H1 (cell line): Measurements from ENCODE around the gene HSPA6. TPM values are rescaled to one million over a fixed set of nuclear protein-coding genes. Genes with fewer than 3 reads are reported as not detected.

ENCODE experiments used
- CTCF ChIA-PET: fragments of 300-600 bp; sonication (Branson Sonifier 250); formaldehyde crosslinking; loops from one replicate; lab custom pipeline; 2021; ENCODE audit not compliant: partially characterized antibody; lab: Charles Lee
- POLR2A ChIA-PET: fragments of 300-600 bp; sonication (Branson Sonifier 250); formaldehyde crosslinking; loops from one replicate; lab custom pipeline; 2021; ENCODE audit warnings: inconsistent platforms; ENCODE audit not compliant: partially characterized antibody; lab: Charles Lee
- DNase-seq, 2 experiments: peaks; one replicate each; pipeline versions ENCODE4 v3.0.0 to v3.0.0-alpha.2; 2010 to 2022; ENCODE audit warnings: low spot score in 2 of 2, low read depth in 1 of 2, mixed read lengths in 1 of 2
- FAIRE-seq: peaks from 2 replicates; lab custom pipeline; 2011; peaks lifted over from hg19 to GRCh38; lab: Jason Lieb, UNC
- H2AFZ ChIP-seq: 2 replicates; pipeline ENCODE4 v1.8.1; 2012; ENCODE audit warnings: low read length, inconsistent platforms
- H2AK5ac ChIP-seq: 2 replicates; pipeline ENCODE4 v1.6.1; 2013; ENCODE audit warnings: low read depth, low read length
- H2BK120ac ChIP-seq: replicated peaks from 2 replicates; pipeline ENCODE3; 2013; ENCODE audit warnings: low read depth, low read length, inconsistent platforms
- H2BK12ac ChIP-seq: 2 replicates; pipeline ENCODE4 v1.6.1; 2013; ENCODE audit warnings: low read depth, low read length
- H2BK15ac ChIP-seq: 2 replicates; pipeline ENCODE4 v1.6.1; 2013; ENCODE audit warnings: low read length
- H2BK20ac ChIP-seq: 2 replicates; pipeline ENCODE4 v1.6.1; 2013; ENCODE audit warnings: low read length
- H2BK5ac ChIP-seq: 2 replicates; pipeline ENCODE4 v1.6.1; 2013; ENCODE audit warnings: low read depth, low read length
- H3K14ac ChIP-seq: 2 replicates; pipeline ENCODE4 v1.6.1; 2013; ENCODE audit warnings: inconsistent platforms; ENCODE audit not compliant: insufficient read length
- H3K18ac ChIP-seq: 2 replicates; pipeline ENCODE4 v1.6.1; 2013; ENCODE audit warnings: low read length; ENCODE audit errors: extremely low read depth
- H3K23ac ChIP-seq: 2 replicates; pipeline ENCODE4 v1.6.1; 2013; ENCODE audit warnings: inconsistent platforms; ENCODE audit not compliant: insufficient read length
- H3K23me2 ChIP-seq: 2 replicates; pipeline ENCODE4 v1.6.1; 2013; ENCODE audit warnings: low read depth, low read length
- H3K27ac ChIP-seq: 2 replicates; pipeline ENCODE4 v1.6.1; 2011; ENCODE audit warnings: low read depth, low read length, inconsistent platforms
- H3K27me3 ChIP-seq, 4 experiments: replicated peaks in 1 of 4; 1 replicate in 1 of 4; 2 replicates in 3 of 4; pipeline versions ENCODE4 v1.6.1 to v1.8.1; 2011 to 2013; ENCODE audit warnings: low read length in 3 of 4, mild to moderate bottlenecking in 3 of 4, inconsistent platforms in 2 of 4, mixed read lengths in 2 of 4, moderate library complexity in 1 of 4; ENCODE audit not compliant: control insufficient read depth in 3 of 4, insufficient read depth in 3 of 4; ENCODE audit errors: extremely low read depth in 1 of 4
- H3K36me3 ChIP-seq, 4 experiments: 2 replicates each; pipeline versions ENCODE4 v1.6.1 to v1.8.1; 2011 to 2013; ENCODE audit warnings: mild to moderate bottlenecking in 4 of 4, low read length in 3 of 4, moderate library complexity in 2 of 4, control low read depth in 1 of 4, inconsistent platforms in 1 of 4; ENCODE audit not compliant: insufficient read depth in 4 of 4, control insufficient read depth in 2 of 4
- H3K4ac ChIP-seq: replicated peaks from 2 replicates; pipeline ENCODE3; 2013; ENCODE audit warnings: low read length, low read depth, mixed read lengths, inconsistent platforms; ENCODE audit not compliant: insufficient read length
- H3K4me1 ChIP-seq, 4 experiments: replicated peaks in 1 of 4; 1 replicate in 1 of 4; 2 replicates in 3 of 4; pipeline versions ENCODE4 v1.6.1 to v1.8.1; 2011 to 2013; ENCODE audit warnings: low read length in 3 of 4, inconsistent platforms in 2 of 4, mixed read lengths in 1 of 4; ENCODE audit not compliant: insufficient read depth in 4 of 4, control insufficient read depth in 3 of 4
- H3K4me2 ChIP-seq, 2 experiments: 2 replicates each; pipeline versions ENCODE4 v1.6.1 to v1.8.1; 2011 to 2013; ENCODE audit warnings: low read depth in 2 of 2, low read length in 2 of 2, control low read depth in 1 of 2, inconsistent platforms in 1 of 2, mild to moderate bottlenecking in 1 of 2; ENCODE audit not compliant: insufficient read depth in 1 of 2
- H3K4me3 ChIP-seq, 4 experiments: fragments of 200-600, 300-600 bp in 1 of 4; sonication (generic), shearing (Covaris generic), sonication (Bioruptor Twin) in 1 of 4; 2 replicates each; pipeline versions ENCODE4 v1.5.1 to v1.8.1; 2011 to 2016; ENCODE audit warnings: low read length in 4 of 4, low read depth in 3 of 4, control low read depth in 2 of 4, inconsistent platforms in 2 of 4, mild to moderate bottlenecking in 2 of 4, mixed read lengths in 1 of 4, moderate library complexity in 1 of 4; ENCODE audit not compliant: insufficient read depth in 2 of 4; ENCODE audit errors: extremely low read depth in 1 of 4
- H3K56ac ChIP-seq: replicated peaks from 2 replicates; pipeline ENCODE3; 2013; ENCODE audit warnings: low read depth, mild to moderate bottlenecking, mixed read lengths, low read length, inconsistent platforms; ENCODE audit not compliant: insufficient read length
- H3K79me1 ChIP-seq: 2 replicates; pipeline ENCODE4 v1.6.1; 2013; ENCODE audit warnings: low read depth, low read length, control low read depth
- H3K79me2 ChIP-seq, 2 experiments: 2 replicates each; pipeline versions ENCODE4 v1.6.1 to v1.8.1; 2012 to 2013; ENCODE audit warnings: low read length in 2 of 2, mild to moderate bottlenecking in 2 of 2, inconsistent platforms in 1 of 2; ENCODE audit not compliant: insufficient read depth in 2 of 2, control insufficient read depth in 1 of 2
- H3K9ac ChIP-seq, 4 experiments: replicated peaks in 1 of 4; 1 replicate in 1 of 4; 2 replicates in 3 of 4; pipeline versions ENCODE4 v1.6.1 to v1.8.1; 2011 to 2013; ENCODE audit warnings: low read depth in 3 of 4, low read length in 3 of 4, control low read depth in 2 of 4, mild to moderate bottlenecking in 2 of 4, moderate library complexity in 2 of 4, inconsistent platforms in 1 of 4; ENCODE audit errors: extremely low read depth in 1 of 4
- H3K9me3 ChIP-seq, 2 experiments: 2 replicates each; pipeline versions ENCODE4 v1.6.1 to v1.8.1; 2012 to 2013; ENCODE audit warnings: mild to moderate bottlenecking in 2 of 2, moderate library complexity in 2 of 2, control low read depth in 1 of 2, inconsistent platforms in 1 of 2, low read depth in 1 of 2, low read length in 1 of 2, mixed read lengths in 1 of 2; ENCODE audit not compliant: insufficient read depth in 2 of 2
- H4K20me1 ChIP-seq, 2 experiments: replicated peaks in 1 of 2; 2 replicates each; pipeline versions ENCODE3 to v1.8.1; 2011 to 2013; ENCODE audit warnings: inconsistent platforms in 2 of 2, low read length in 2 of 2, mild to moderate bottlenecking in 1 of 2; ENCODE audit not compliant: insufficient read depth in 2 of 2, control insufficient read depth in 1 of 2
- H4K5ac ChIP-seq: 2 replicates; pipeline ENCODE4 v1.6.1; 2013; ENCODE audit warnings: low read length, low read depth, mixed read lengths, inconsistent platforms; ENCODE audit not compliant: insufficient read length
- H4K8ac ChIP-seq: 2 replicates; pipeline ENCODE4 v1.8.0; 2013; ENCODE audit warnings: mild to moderate bottlenecking, moderate library complexity, low read length, inconsistent platforms; ENCODE audit not compliant: insufficient read depth; ENCODE audit errors: extremely low read depth
- H4K91ac ChIP-seq: replicated peaks from 2 replicates; pipeline ENCODE3; 2013; ENCODE audit warnings: low read length, mixed read lengths, inconsistent platforms; ENCODE audit not compliant: insufficient read length
- BCL11A ChIP-seq, 2 experiments: IDR thresholded peaks; one replicate each; pipeline ENCODE4 v1.6.1; 2011; ENCODE audit warnings: low read depth in 2 of 2, low read length in 2 of 2, mild to moderate bottlenecking in 2 of 2
- CEBPB ChIP-seq: IDR thresholded peaks from 2 replicates; pipeline ENCODE4 v1.6.1; 2012; ENCODE audit warnings: low read depth, low read length
- CTCF ChIP-seq, 3 experiments: IDR thresholded peaks; 1 replicate in 2 of 3; 2 replicates in 1 of 3; pipeline versions ENCODE4 v1.5.1 to v1.6.1; 2011; ENCODE audit warnings: low read length in 3 of 3, mild to moderate bottlenecking in 3 of 3, inconsistent platforms in 2 of 3, low read depth in 1 of 3, moderate library complexity in 1 of 3; ENCODE audit not compliant: insufficient read depth in 1 of 3; ENCODE audit errors: control extremely low read depth in 1 of 3
- EGR1 ChIP-seq: IDR thresholded peaks from 2 replicates; pipeline ENCODE4 v1.6.1; 2011; ENCODE audit warnings: low read depth, low read length, borderline replicate concordance
- GTF2F1 ChIP-seq: IDR thresholded peaks from 2 replicates; pipeline ENCODE4 v1.6.1; 2012; ENCODE audit warnings: low read depth, low read length, improper control_type of control experiment, borderline replicate concordance
- JUND ChIP-seq: IDR thresholded peaks from 2 replicates; pipeline ENCODE4 v1.6.1; 2011; ENCODE audit warnings: mild to moderate bottlenecking, improper control_type of control experiment, low read length
- POU5F1 ChIP-seq: IDR thresholded peaks from 2 replicates; pipeline ENCODE4 v1.6.1; 2011; ENCODE audit warnings: low read depth, mild to moderate bottlenecking, low read length, moderate library complexity
- SAP30 ChIP-seq: fragments of 300-600 bp; sonication (generic); IDR thresholded peaks from 2 replicates; pipeline ENCODE4 v1.7.1; 2012; ENCODE audit warnings: low read length, moderate library complexity, mild to moderate bottlenecking, inconsistent platforms; ENCODE audit not compliant: insufficient read depth, insufficient replicate concordance
- TAF1 ChIP-seq: IDR thresholded peaks from 2 replicates; pipeline ENCODE4 v1.6.1; 2011; ENCODE audit warnings: mild to moderate bottlenecking, low read depth, low read length
- TBP ChIP-seq: IDR thresholded peaks from 2 replicates; pipeline ENCODE4 v1.6.1; 2011; ENCODE audit warnings: low read depth, low read length, improper control_type of control experiment
- ZNF274 ChIP-seq: IDR thresholded peaks from 2 replicates; pipeline ENCODE4 v1.7.0; 2012; ENCODE audit warnings: low read length, borderline replicate concordance; ENCODE audit errors: extremely low read depth
- WGBS, 2 experiments: shearing (Covaris generic) in 1 of 2; methylation state at CpG; one replicate each; pipeline versions ENCODE4 v1.1.6 to v1.1.7; 2013 to 2015; ENCODE audit warnings: low lambda C conversion rate in 2 of 2, mixed read lengths in 2 of 2, inconsistent platforms in 1 of 2, low coverage in 1 of 2, missing lambda C conversion rate in 1 of 2; ENCODE audit not compliant: insufficient replicate concordance in 2 of 2, insufficient coverage in 1 of 2, insufficient read length in 1 of 2; ENCODE audit errors: extremely low coverage in 1 of 2, missing lambda C conversion rate in 1 of 2; 5-methylcytosine and 5-hydroxymethylcytosine counted together
- polyA plus RNA-seq, 7 experiments: library from polyadenylated mRNA; depleted of rRNA in 3 of 7; stranded (reverse) in 5 of 7; unstranded in 2 of 7; fragments of >200 nt in 5 of 7; fragments of 200-250 nt in 2 of 7; gene quantifications; 1 replicate in 5 of 7; 2 replicates in 1 of 7; 4 replicates in 1 of 7; pipeline versions ENCODE4 v1.2.1 to v1.2.3, GENCODE V29; 2011 to 2013; ENCODE audit warnings: missing spikeins in 2 of 7, mixed read lengths in 2 of 7
- total RNA-seq: library from RNA; stranded (reverse); fragmentation: NEBNext Ultra II Directional; extraction: Animal tissue kit (Norgen Biotek cat#: 25700); gene quantifications from 2 replicates; pipeline ENCODE4 v1.2.1, GENCODE V29; 2021

Gene HSPA6
- total and polyA plus RNA-seq, 2 of the 8 experiments (the other 6 are each of a cell fraction or from before 2014, with no cell fraction given): 0.06 to 0.15 TPM

GRCh38 chr1:161494091-161494735 lies 30.1 kb upstream of the HSPA6 start:
- H3K56ac ChIP-seq: no peak overlapping the region
- no peak overlapping the region for H2AK5ac ChIP-seq
- H2BK120ac ChIP-seq: no peak overlapping the region
- no peak overlapping the region for H3K27ac ChIP-seq
- H3K4me2 ChIP-seq: no peak overlapping the region
- H2BK15ac ChIP-seq: no peak overlapping the region
- TF ChIP-seq EGR1 (no peak), TBP (no peak), BCL11A (IDR thresholded peaks at IDR 0.05; ENCODE audit: low read depth in 2 of 2, low read length in 2 of 2) (no peak), JUND (no peak), GTF2F1 (no peak), CEBPB (no peak), POU5F1 (no peak), ZNF274 (no peak), TAF1 (no peak), SAP30 (no peak), CTCF (IDR thresholded peaks at IDR 0.05; ENCODE audit: control extremely low read depth in 1 of 3, insufficient read depth in 1 of 3, low read depth in 1 of 3, low read length in 3 of 3) (no peak)
- no peak overlapping the region for H3K14ac ChIP-seq
- H3K4me3 ChIP-seq: no peak overlapping the region
- POLR2A ChIA-PET: interaction anchor here (1.5 kb wide), 1 partner anchor 256 kb away, joined by 5 read pairs; the partner anchor contains the start of gene DUSP12
- no peak overlapping the region for H2BK5ac ChIP-seq
- FAIRE-seq (no peak), DNase-seq (no peak)
- H2AFZ ChIP-seq: no peak overlapping the region
- H3K9me3 ChIP-seq: no peaks in the 10 kb centered on the region
- CTCF ChIA-PET: interaction anchor here (1.6 to 1.7 kb wide), 2 partner anchors 11 to 244 kb away, joined by 4 to 5 read pairs; partner anchors contain the start of gene FCGR2A
- no peak overlapping the region for H4K8ac ChIP-seq
- H3K18ac ChIP-seq: no peak overlapping the region
- no peak overlapping the region for H4K91ac ChIP-seq
- H3K4me1 ChIP-seq: no peaks in the 10 kb centered on the region
- no peaks in the 10 kb centered on the region; the same call in 1 of the 2 replicates for H3K23me2 ChIP-seq
- H3K79me1 ChIP-seq: no peaks in the 10 kb centered on the region
- H3K23ac ChIP-seq: no peak overlapping the region
- no peaks in the 10 kb centered on the region for H3K36me3 ChIP-seq
- H3K79me2 ChIP-seq: no peaks in the 10 kb centered on the region
- no peak overlapping the region for H3K4ac ChIP-seq
- no peak overlapping the region for H4K5ac ChIP-seq
- H3K27me3 ChIP-seq: no peaks in the 10 kb centered on the region
- 69% methylated on average over 3 of the region's 3 CpGs; no CpG with 5 or more reads in 1 of the 2 experiments for WGBS, 2 experiments
- H2BK12ac ChIP-seq: no peak overlapping the region
- no peak overlapping the region for H3K9ac ChIP-seq
- no peak overlapping the region for H2BK20ac ChIP-seq
- no peaks in the 10 kb centered on the region for H4K20me1 ChIP-seq
